HG02588 (cell line): ENCODE measurements around the gene TMSB10.
"Not testable (repeated sequence)": the region's sequence is repeated elsewhere in the genome, so short reads cannot be mapped to it uniquely, and the experiment has no call there.

ENCODE experiments used
- ATAC-seq: cut with Tn5 transposase; IDR thresholded peaks from one replicate; pipeline ENCODE4 v1.9.1; 2021; ENCODE audit warnings: mild to moderate bottlenecking, moderate library complexity; ENCODE audit not compliant: unreplicated experiment

TMSB10 gene

GRCh38 chr2:84925724-84926376 is 20.4 kb downstream of the TMSB10 start:
- peak; percentile 76 for ATAC-seq

DNA sequence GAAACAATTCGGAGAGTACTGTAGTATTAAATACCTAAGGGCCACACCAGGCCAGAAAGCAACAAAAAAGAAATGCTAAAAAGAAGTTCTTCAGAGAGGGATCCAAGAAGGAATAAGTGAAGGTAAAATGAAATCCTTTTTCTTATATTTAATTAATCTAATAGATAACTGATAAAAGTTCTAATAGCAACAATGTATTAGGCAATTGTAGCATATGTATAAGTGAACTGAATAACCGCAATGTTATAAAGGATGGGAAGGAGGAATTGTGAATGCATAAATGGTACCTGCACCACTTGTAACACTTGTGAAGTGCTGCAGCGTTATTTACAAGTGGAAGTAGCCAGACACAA is 21.8 kb downstream of the TMSB10 start:
- ATAC-seq = no peak

- ATAC-seq = peak; percentile 50
Measured at GRCh38 chr2:84931384-84931821, 25.9 kb downstream of the TMSB10 start.

DNA sequence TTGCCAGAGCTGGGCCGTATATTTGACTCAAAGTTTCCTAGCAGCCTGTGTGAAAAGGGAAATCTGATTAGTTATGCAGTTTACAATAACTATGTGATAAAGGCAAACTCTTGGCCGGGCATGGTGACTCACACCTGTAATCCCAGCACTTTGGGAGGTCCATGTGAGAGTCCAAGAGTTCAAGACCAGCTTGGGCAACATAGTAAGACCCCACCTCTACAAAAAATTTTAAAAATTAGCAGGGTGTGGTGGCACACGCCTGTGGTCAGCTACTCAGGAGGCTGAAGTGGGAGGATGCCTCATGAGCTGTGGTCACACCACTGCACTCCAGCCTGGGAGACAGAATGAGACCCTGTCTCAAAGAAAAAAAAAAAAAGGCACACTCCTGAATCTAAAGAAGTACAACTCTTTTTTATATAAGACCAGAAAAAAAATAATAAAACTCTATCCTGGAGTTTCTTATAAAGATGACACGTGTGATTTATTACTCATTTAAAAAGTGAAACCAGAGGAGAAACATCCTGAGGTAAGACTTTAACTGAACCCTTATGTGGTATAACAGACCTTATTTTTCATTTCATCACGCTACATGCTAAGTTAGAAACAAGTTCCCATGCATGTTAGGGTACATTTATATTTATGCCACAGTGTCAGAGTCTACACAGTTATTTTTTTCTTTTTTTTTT is 32.9 kb downstream of the TMSB10 start:
- ATAC-seq = peak; percentile 27

DNA sequence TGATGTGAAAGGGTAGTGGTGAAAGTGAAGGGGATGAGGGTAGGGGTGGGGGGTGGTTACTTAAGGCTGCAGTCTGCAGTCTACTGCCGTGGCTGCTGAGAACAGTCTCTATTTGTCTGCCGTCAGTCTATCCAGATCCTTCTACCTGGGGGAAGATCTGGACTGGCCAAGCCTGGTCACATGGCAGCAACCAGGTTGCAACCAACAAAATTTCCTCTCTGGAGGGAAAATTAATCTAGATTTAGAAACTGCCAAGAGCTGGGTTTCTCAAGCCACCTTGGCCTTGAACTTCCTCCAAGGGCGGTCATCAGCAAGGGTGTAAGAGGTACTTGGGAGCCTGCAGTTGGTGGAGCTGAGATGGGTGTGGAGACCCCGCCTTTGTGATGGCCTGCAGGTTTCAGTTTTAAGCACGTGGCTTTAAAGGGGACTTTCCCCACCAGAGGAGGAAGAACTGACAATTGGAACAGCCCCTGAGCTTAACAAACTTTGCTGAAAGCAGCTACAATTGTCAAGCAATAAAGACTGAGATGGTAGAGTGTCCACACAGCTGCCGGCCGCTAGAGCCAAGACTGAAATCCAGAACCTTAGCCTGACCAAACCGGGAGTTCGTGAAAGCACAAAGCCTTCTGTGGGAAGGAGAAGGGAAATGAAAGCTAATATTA is 34.1 kb downstream of the TMSB10 start:
- peak; percentile 84 for ATAC-seq

DNA sequence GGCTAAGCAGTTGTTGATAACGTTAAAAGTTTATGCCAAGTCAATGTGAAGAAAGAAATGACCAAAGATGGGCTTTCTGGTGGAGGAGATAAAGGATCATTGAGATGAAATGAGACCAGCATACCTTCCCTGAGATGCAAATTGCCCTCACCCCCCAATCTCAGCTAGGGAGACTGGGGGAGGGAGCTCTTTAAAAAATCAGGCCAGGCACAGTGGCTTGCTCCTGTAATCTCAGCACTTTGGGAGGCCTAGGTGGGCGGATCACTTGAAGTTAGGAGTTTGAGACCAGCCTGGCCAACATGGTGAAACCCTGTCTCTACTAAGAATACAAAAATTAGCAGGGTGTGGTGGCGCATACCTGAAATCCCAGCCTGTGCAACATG is 34.6 kb downstream of the TMSB10 start:
- ATAC-seq = no peak

DNA sequence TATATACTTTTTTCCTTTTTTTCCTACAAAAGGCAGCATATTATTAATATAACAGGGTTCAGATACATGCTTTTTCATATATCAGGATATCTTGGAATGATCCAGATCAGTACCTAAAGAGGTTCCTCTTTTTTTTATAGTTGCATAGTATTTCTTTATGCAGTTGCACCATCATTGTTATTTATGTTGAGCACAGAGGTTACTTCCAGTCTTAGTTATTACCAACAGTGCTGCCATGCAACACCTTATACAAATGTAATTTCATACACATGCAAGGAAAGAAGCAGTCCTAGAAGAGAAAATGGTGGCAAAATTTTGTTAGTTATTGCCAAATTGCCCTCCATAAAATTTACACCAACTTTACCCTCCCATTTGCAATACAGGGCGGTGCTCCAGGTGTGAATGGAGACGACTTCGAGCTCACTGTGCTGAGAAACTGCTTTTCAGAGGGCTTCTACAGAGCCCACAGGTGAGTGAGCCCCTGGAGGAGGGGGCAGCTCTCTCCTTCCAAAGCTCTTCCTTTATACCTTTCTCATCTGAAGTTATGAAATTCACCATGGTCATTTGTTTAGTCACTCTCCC is 35.5 kb downstream of the TMSB10 start:
- ATAC-seq = no peak

GRCh38 chr2:84942166-84942565 is 36.7 kb downstream of the TMSB10 start:
- ATAC-seq = no peak

- peak; percentile 24 for ATAC-seq
Measured at GRCh38 chr2:84942964-84943421, 37.5 kb downstream of the TMSB10 start.

GRCh38 chr2:84944295-84944909 is 38.9 kb downstream of the TMSB10 start:
- no peak for ATAC-seq

GRCh38 chr2:84945838-84946203 is 40.4 kb downstream of the TMSB10 start:
- not testable (repeated sequence) for ATAC-seq

DNA sequence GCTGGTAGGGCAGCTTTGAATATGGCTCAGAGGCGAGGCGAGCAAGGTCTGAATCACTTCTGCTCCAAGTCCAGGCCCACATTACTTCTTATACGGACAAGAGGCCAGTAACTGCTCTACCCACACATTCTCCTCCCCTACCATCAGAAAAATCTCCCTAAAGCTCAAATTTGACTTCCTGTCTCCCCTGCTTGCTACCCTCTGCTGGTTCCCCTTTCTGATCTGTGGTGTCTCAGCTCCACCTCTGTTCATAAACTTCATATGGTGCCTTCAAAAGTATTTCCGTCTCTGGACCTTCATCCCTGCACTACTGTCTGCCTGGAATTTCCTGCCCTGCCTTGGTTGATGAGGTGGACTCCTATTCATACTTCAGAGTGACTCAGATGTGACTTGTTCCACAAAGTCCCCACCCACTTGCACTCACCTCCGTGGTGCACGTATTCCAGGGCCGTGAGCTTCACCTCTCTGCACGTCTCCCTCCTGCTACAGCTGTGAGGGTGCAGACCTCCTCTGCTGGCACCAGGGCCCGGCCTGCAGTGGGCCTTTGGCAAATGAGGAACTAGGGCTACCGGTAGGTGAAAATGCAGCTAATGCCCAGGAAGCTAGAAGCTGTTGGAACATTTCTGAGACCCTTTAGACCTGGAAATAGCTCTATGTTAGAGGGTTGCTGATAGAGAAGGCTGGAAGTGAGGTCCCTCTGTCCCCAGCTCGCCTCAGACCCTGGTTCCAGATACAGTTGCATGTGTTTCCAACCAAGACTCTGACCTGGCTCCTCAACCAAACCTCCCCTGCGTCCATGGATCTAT is 41.0 kb downstream of the TMSB10 start:
- peak; percentile 71 for ATAC-seq

GRCh38 chr2:84947010-84947593 is 41.6 kb downstream of the TMSB10 start:
- ATAC-seq = no peak

- no peak for ATAC-seq
Measured at GRCh38 chr2:84953535-84953934, 48.1 kb downstream of the TMSB10 start.

- ATAC-seq = no peak
Measured at GRCh38 chr2:84954329-84954728, 48.9 kb downstream of the TMSB10 start.
